NCI-H1092 (cell line): Measurements from ENCODE around the gene CYP2A7.
"Not testable (repeated sequence)": the region's sequence is repeated elsewhere in the genome, so short reads cannot be mapped to it uniquely, and the experiment has no call there.

Experiments
- DNase-seq: peaks from one replicate; lab custom pipeline; 2025; lab: John Stamatoyannopoulos, UW

Gene CYP2A7

DNA sequence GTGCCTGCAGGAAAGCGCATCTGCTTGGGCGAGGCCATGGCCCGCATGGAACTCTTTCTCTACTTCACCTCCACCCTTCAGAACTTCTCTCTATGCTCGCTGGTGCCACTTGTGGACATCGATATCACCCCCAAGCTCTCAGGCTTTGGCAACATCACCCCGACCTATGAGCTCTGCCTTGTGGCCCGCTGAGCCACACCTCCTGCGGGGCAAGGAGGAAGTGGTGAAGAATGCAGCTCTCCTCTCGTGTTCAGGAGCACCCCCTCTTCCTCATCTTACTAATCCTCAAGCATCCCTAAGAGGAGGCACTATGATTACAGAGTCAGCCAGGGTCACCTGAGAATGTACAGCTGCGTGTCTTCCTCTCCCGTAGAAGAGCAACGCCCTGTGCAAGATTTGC lies 17.9 kb upstream of the CYP2A7 start:
- not testable (repeated sequence) for DNase-seq

DNA sequence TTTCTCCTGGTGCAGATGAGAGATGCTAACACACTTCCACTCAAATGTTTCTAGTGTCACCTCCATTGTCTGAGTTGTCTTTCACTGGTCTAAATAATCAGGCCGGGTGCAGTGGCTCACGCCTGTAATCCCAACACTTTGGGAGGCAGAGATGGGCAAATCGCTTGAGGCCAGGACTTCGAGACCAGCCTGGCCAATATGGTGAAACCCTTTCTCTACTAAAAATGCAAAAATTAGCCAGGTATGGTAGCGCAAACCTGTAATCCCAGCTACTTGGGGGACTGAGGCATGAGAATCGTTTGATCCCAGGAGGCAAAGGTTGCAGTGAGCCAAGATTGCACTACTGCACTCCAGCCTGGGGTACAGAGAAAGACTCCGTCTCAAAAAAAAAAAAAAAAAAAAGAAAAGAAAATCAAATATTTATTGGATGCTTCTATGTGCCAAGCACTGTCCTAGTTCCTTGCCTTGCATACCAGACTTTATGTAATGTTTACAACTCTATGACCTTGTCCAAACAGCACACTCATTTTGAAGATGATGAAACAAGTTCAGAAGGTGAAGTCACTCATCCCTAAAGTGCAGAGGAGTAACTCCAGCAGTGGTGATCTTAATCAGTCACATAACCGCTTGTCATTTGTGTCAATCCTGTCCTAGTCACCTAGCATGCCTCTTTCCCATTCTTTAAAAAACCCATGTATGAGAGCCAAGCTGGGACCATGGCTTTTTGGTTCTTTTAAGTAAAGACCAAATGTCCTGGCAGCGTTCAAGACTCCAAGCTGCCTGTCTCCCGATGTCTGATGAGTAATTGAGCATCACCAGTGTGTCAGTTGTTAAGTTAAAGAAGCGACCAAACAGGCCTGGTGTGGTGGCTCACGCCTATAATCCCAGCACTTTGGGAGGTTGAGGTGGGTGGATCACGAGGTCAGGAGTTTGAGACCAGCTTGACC lies 15.1 kb upstream of the CYP2A7 start:
- not testable (repeated sequence) for DNase-seq

DNA sequence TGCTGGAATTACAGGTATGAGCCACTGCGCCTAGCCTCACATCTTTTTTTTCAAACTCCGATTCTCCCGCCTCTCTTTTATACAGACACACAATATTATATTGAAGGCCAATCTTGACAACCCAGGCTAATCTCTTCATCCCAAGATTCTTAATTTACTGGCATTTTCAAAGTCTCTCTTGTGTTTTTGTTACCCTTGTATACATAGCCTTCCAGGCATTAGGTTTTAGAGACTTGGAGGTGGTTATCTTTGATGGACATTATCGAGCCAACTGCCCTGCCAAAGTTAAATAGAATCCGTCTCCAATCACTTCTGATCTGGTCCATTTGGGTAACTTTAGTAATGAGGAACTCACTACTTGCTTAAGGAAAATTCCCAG lies 14.4 kb upstream of the CYP2A7 start:
- no peak for DNase-seq

DNA sequence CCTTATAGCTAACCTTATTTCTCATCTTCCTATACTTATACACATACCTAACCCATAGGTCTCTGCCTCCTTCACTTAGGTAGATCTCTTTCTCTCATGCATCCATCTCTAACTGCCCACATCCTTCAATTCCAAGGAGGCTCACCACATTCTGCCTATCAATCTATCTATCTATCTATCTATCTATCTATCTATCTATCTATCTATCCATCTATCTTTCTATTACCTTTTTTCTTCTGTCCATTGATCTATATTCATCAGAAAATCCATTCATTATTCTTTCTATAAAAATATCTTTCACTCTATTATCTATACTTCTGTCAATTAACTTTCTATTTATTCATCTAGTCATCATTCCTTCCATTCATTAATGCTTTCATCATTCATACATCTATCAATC lies 11.1 kb upstream of the CYP2A7 start:
- no peak for DNase-seq

DNA sequence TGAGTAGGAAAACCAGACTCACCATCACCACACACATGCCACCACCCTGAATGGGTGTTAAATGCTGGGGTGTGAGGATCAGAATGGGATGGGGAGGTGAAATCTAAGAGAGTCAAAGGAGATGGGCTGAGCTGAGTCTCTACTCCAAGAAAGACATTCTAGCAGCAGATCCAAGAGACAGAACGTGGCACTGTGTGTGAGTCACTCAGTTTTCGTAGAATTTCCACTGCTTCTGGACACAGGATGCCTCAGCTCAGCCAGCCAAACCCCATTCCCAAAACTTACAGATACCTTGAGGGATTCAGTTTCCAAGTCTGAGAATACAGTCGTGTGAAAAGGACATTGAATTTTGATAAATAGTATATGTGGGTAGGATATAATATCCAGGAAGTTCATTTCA lies 7.3 kb upstream of the CYP2A7 start:
- DNase-seq = no peak

DNA sequence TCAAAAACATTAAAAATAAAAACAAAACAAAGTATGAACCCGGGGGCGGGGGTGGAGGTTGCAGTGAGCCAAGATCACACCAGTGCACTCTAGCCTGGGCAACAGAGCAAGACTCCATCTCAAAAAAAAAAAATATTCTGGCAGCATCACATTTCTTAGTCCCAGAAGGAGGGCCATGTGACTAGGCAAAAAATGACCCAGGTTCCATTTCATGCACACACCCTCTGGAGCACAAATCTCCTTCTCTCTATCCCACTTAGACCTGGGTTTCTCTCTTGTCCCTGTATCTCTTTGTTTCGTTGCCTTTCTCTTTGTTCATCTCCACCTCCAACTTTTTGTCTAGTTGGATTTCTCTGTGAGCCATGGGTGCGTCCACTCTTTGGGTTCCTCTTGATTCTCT lies 6.2 kb upstream of the CYP2A7 start:
- DNase-seq = no peak

DNA sequence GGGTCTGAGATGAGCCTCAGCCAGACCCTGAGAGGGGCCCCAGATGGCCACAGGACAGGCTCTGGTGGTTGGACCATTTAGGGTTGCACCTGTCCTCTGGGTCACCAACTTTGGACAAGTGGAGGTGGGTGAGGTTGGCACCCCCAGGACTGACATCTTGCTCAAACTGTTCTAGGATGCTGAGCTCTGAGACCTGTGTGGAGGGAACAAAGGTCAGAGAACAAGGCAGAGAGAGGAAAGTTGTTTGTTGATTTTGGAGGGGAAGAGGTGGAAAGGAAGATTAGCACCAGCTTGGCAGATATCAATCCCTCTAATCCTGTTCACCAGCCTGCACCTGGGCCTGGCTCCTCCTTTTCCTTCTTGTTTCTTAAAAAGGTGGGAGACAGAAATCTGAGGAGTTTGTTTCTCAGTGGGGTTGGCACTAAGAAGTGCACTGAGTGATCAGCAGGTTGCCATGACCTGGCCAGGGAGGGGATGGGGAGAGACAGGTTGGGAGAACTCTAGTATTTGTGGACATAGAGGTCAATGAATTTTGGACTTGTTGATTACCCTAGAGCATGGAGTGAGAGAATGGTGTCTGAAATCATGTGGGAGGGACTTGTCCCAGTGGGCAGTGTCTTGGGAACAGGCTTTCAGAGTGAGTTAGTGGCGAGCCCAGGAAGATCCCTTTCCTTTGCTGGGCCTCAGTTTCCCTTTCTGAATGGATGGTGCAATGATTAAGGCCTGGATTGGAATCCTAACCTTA lies 2.3 kb upstream of the CYP2A7 start:
- not testable (repeated sequence) for DNase-seq

DNA sequence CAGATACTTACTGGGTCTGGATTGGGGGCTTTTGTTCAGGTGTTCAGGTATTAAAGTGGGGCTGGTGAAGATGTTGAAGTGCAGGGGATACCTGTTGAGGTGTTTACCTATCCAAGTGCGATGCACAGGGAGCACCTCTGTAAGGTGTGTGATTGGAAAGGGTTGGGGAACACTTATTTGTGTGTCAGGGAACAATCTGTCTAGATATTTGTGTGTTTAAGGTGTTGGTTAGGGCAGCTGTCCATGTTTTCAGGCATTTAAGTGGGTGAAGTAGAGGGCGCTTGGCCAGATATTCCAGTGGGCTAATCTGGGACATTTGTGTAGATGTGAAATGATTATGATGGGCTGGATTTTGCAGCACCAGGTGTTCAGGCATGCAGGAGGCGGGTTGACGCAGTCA lies 2.7 kb downstream of the CYP2A7 start:
- not testable (repeated sequence) for DNase-seq

DNA sequence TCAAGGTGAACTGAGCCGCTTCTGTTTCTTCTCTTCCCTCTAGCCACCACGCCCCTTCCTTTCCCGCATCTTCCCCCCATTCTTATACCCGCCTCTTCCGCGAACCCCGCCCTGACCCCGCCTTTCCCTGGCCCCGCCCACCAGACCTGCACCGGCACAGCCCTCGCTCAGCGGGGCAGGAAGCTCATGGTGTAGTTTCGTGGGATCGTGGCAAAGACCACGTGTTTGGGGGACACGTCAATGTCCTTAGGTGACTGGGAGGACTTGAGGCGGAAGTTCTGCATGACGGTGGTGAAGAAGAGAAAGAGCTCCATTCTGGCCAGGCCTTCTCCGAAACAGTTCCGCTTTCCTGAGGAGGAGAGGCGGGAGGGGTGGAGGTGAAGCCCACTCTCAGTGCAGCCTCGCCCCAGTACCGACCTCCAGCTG lies 6.5 kb downstream of the CYP2A7 start:
- not testable (repeated sequence) for DNase-seq

DNA sequence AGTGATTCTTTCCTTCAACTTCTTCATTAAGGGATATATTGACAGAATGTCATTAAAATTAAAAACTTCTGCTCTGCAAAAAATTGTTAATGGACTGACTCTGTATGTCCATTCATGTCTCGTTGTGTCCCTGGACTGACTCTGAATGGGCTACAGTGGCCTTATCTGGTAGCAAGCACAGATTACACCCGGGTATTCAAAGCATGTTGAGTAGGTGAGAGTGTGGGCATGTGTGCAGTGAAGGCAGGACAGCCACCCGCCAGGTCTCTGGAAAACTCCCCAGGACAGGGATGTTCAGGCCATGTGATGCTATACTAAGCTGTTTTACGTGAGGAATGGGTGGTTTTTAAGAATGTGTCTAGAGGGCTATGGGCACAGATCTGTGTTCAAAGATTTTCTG lies 7.2 kb downstream of the CYP2A7 start:
- not testable (repeated sequence) for DNase-seq

DNA sequence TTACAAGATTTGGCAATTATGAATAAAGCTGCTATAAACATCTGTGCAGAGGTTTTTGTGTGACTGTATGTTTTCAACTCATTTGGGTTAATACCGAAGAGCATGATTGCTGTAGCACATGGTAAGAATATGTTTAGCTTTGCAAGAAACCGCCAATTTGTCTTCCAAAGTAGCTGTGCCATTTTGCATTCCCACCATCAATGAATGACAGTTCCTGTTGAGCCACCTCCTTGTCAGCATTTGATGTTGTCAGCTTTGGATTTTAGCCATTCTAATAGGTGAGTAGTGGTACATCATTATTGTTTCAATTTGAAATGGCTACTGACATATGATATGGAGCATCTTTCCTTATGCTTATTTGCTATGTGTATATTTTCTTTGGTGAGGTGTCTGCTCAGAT lies 8.2 kb downstream of the CYP2A7 start:
- DNase-seq = not testable (repeated sequence)

DNA sequence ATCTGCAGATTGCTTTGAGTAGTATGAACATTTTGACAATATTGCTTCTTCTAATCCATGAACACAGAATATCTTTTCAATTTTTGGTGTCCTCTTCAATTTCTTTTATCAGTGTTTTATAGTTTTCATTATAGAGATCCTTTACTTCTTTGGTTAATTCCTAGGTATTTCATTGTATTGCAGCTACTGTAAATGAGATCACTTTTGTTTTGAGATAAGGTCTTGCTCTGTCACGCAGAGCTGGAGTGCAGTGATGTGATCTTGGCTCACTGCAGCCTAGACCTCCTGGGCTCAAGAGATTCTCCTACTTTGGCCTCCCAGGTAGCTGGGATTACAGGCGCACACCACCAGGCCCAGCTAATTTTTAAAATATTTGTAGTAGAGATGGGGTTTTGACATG lies 9.8 kb downstream of the CYP2A7 start:
- no peak for DNase-seq

DNA sequence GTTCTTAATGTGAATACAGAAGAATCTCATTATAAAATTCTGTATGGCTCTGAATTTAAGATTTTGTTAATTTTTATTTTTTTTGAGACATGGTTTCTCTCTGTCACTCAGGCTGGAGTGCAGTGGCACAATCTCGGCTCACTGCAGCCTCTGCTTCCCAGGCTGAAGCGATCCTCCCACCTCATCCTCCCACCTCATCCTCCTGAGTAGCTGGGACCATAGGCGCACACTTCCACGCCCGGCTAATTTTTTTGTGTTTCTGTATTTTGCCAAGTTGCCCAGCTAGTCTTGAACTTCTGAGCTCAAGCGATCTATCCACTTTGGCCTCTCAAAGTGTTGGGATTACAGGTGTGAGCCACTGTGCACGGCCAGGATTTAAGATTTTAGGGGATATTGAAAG lies 14.3 kb downstream of the CYP2A7 start:
- DNase-seq = no peak

DNA sequence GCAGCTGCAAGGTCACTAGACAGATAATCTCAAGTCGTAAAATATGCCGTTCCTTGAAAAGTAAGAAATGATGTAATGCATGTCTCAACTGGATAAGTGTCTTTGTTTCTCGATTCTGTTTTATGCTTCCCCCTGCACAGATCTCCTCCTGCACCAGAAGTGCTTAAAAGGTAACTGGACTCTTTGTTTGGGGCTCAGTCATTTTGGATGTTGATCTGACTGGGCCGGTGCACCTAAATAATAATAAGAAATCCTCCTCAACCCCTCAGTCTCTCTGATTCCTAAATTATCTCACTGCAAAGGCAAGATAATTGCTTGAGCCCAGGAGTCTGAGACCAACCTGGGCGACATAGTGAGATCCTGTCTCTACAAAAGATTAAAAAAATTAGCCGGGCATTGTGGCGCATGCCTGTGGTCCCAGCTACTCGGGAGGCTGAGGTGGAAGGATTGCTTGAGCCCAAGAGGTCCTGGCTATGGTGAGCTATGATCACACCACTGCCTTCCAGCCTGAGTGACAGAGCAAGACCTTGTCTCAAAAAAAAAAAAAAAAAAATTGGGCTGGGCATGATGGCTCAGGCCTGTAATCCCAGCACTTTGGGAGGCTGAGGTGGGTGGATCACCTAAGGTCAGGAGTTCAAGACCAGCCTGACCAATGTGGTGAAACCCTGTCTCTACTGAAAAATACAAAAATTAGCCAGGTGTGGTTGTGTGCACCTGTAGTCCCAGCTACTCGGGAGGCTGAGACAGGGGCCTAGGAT lies 17.1 kb downstream of the CYP2A7 start:
- DNase-seq = not testable (repeated sequence)

DNA sequence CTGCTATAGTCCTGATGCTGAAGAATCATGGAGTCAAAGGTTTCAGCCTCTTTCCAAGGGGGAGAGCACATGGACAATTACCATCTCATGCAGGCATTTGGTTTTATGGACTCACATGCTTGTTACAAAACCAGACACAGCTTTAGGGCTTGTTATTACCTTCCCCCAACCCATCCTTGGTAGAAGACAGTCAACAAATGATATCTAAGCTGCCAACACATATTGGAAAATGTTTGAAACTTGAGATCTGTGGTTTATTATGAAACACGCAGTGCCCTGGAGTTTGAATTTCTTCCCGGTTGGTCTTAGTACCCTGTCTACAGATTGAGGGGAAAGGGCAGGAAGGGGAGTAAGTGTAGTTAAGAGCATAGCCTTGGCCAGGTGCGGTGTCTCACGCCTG lies 19.2 kb downstream of the CYP2A7 start:
- DNase-seq = no peak

DNA sequence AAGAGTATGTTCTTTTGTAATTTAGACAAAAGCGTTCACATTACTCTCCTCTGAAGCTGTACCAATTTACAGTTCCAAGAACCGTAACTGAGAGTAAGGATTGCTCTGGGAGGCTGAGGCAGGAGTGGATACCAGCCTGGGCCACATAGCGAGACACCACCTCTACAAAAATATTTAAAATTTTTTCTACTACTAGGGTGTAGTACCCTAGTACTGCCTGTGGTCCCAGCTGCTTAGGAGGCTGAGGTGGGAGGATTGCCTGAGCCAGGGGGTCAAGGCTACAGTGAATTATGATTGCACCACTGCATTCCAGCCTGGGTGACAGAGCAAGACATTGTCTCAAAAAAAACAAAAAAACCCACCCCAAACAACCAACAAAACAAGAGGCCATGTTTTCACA lies 19.7 kb downstream of the CYP2A7 start:
- no peak for DNase-seq

DNA sequence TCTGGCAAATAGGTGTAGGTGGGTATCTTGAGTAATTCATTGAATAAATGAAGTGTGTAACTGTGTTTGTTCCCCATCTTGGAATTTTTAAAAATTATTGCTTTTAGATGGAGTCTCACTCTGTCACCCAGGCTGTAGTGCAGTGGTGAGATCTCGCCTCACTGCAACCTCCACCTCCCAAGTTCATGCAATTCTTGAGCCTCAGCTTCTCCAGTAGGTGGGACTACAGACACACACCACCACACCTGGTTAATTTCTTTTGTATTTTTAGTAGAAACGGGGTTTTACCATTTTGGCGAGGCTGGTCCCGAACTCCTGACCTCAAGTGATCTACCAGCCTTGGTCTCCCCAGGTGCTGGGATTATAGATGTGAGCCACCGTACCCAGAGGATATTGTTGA lies 23.9 kb downstream of the CYP2A7 start:
- DNase-seq = no peak

DNA sequence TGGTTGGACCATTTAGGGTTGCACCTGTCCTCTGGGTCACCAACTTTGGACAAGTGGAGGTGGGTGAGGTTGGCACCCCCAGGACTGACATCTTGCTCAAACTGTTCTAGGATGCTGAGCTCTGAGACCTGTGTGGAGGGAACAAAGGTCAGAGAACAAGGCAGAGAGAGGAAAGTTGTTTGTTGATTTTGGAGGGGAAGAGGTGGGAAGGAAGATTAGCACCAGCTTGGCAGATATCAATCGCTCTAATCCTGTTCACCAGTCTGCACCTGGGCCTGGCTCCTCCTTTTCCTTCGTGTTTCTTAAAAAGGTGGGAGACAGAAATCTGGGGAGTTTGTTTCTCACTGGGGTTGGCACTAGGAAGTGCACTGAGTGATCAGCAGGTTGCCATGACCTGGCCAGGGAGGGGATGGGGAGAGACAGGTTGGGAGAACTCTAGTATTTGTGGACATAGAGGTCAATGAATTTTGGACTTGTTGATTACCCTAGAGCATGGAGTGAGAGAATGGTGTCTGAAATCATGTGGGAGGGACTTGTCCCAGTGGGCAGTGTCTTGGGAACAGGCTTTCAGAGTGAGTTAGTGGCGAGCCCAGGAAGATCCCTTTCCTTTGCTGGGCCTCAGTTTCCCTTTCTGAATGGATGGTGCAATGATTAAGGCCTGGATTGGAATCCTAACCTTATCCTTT lies 29.4 kb downstream of the CYP2A7 start:
- DNase-seq = not testable (repeated sequence)

DNA sequence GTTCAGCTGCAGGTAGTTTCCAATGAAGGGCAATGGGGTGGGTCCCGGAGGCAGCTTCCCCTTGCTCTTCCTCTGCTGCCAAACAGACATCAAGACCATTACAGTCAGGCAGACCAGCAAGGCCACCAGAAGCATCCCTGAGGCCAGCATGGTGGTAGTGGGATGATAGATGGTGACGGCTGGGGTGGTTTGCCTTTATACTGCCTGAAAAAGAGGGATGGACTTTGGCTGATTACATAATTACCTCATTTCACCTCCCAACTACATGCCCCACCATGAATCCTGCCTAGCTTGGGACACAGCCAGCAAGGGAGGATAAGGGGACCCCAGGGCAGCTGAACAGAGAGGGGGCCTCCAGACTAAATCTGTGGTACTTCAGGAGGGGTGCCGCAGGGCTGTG lies 31.8 kb downstream of the CYP2A7 start, which contains the start of gene CYP2A6:
Gene CYP2A6 (minus strand): TSS at position 171 of the 400 bp plus-strand sequence. CDS start 21 bp downstream, at position 150.
- not testable (repeated sequence) for DNase-seq

DNA sequence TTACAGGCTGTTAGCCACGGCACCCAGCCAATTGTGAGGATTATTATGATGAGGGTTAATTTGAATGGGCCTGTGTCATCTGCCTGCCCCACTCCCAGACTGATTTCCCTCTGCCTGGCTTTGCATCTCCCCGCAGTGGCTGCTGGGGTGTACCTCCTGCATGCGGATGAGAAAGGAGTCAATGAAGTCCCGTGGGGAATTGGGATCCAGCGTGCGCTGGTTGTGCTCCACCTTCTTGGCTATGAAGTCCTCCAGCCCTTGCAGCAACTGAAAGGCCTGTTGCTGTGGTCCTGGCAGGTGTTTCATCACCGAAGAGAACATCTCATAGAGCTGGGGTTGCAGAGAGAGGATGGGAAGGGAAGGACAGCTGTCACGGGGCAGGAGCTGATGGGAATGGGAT lies 35.3 kb downstream of the CYP2A7 start:
- not testable (repeated sequence) for DNase-seq

DNA sequence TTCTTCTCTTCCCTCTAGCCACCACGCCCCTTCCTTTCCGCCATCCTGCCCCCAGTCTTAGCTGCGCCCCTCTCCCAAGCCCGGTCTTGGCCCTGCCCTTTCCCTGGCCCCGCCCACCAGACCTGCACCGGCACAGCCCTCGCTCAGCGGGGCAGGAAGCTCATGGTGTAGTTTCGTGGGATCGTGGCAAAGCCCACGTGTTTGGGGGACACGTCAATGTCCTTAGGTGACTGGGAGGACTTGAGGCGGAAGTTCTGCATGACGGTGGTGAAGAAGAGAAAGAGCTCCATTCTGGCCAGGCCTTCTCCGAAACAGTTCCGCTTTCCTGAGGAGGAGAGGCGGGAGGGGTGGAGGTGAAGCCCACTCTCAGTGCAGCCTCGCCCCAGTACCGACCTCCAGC lies 38.4 kb downstream of the CYP2A7 start:
- not testable (repeated sequence) for DNase-seq
